WI38 (cell line): ENCODE measurements around the gene LMBRD1.
"Not testable (repeated sequence)": the region's sequence is repeated elsewhere in the genome, so short reads cannot be mapped to it uniquely, and the experiment has no call there.

ENCODE experiments used
- H3K4me3 ChIP-seq: 2 replicates; pipeline ENCODE4 v1.5.1; 2011; ENCODE audit warnings: low read depth, mild to moderate bottlenecking, control low read depth, low read length
- CTCF ChIP-seq: IDR thresholded peaks from 2 replicates; pipeline ENCODE4 v1.5.1; 2012; ENCODE audit warnings: low read depth, mild to moderate bottlenecking, control low read depth, low read length

LMBRD1 gene

GRCh38 chr6:69801225-69801624 lies 4.4 kb upstream of the LMBRD1 start:
- no peak overlapping the region for H3K4me3 ChIP-seq
- TF ChIP-seq CTCF, result no peak

GRCh38 chr6:69798796-69799195 lies 2.0 kb upstream of the LMBRD1 start:
- not testable (repeated sequence) for H3K4me3 ChIP-seq

GRCh38 chr6:69796073-69796641 lies 653 bp downstream of the LMBRD1 start:
- H3K4me3 ChIP-seq, result peak overlapping the region; percentile 84
- TF ChIP-seq CTCF, result no peak

GRCh38 chr6:69795469-69796072 lies 1.2 kb downstream of the LMBRD1 start:
- H3K4me3 ChIP-seq, result peak overlapping the region; percentile 84
- TF ChIP-seq CTCF, result no peak

- no peak overlapping the region for H3K4me3 ChIP-seq
- no peak for TF ChIP-seq CTCF
These were observed 4.5 kb downstream of the LMBRD1 start for GRCh38 chr6:69792292-69792691.

GRCh38 chr6:69791065-69791471 lies 5.7 kb downstream of the LMBRD1 start:
- TF ChIP-seq CTCF, result no peak
- no peak overlapping the region for H3K4me3 ChIP-seq

GRCh38 chr6:69790629-69791028 lies 6.2 kb downstream of the LMBRD1 start:
- no peak for TF ChIP-seq CTCF
- H3K4me3 ChIP-seq, result no peak overlapping the region

- no peak overlapping the region for H3K4me3 ChIP-seq
- no peak for TF ChIP-seq CTCF
These were observed 7.2 kb downstream of the LMBRD1 start for GRCh38 chr6:69789578-69789977.

GRCh38 chr6:69787436-69787835 lies 9.4 kb downstream of the LMBRD1 start:
- H3K4me3 ChIP-seq, result not testable (repeated sequence)
